ENCODE results near the gene GALNT9. TPM values are rescaled to one million over a fixed set of nuclear protein-coding genes. Genes with fewer than 3 reads are reported as not detected.

Gene GALNT9
- polyA plus RNA-seq, 1 of the 3 experiments (the other 2 are of a cell fraction): not detected

GRCh38 chr12:132227782-132228475 is 101.5 kb downstream of the GALNT9 start:
- no peak overlapping the region for H2AFZ ChIP-seq (ENCODE audit: low read depth)
- ChIA-PET POLR2A (no interaction called here), CTCF (interaction anchor here (1.5 to 1.7 kb wide), 2 partner anchors 9 to 186 kb away, joined by 3 to 7 read pairs; no protein-coding TSS in a partner anchor)
- H3K36me3 ChIP-seq (replicated peaks in 1 of 2; ENCODE audit: control insufficient read depth in 1 of 2, insufficient read depth in 2 of 2, low read length in 1 of 2): no peaks in the 10 kb centered on the region
- H3F3A ChIP-seq (replicated peaks; ENCODE audit: insufficient read depth): no peaks in the 10 kb centered on the region
- H3K4me3 ChIP-seq (ENCODE audit: low read depth in 2 of 2, low read length in 1 of 2): no peak overlapping the region
- H3K27ac ChIP-seq (ENCODE audit: low read depth in 2 of 2, low read length in 1 of 2): no peak overlapping the region
- no peaks in the 10 kb centered on the region for H3K79me2 ChIP-seq (ENCODE audit: insufficient read depth)
- TF ChIP-seq IRF3 (IDR thresholded peaks at IDR 0.05; ENCODE audit: low read depth, low read length): no peak
- no peak overlapping the region for H3K4me2 ChIP-seq
- 19% methylated on average over 17 of the region's 26 CpGs for WGBS (ENCODE audit: low lambda C conversion rate)
- H4K20me1 ChIP-seq (ENCODE audit: insufficient read depth): no peaks in the 10 kb centered on the region
- no peak for DNase-seq
- H3K9me3 ChIP-seq: no peaks in the 10 kb centered on the region
- no peaks in the 10 kb centered on the region for H3K9me2 ChIP-seq
- peaks cover 40% of the 10 kb centered on the region for H3K27me3 ChIP-seq (ENCODE audit: insufficient read depth)
- H3K9ac ChIP-seq: no peak overlapping the region
- no peaks in the 10 kb centered on the region for H3K4me1 ChIP-seq (ENCODE audit: control insufficient read depth in 1 of 2, insufficient read depth in 2 of 2, low read depth in 1 of 2, low read length in 1 of 2)

GRCh38 chr12:132227118-132227517 is 102.3 kb downstream of the GALNT9 start:
- TF ChIP-seq GATA2 (CRISPR knock-in tag; IDR thresholded peaks at IDR 0.05) (no peak), FOSL2 (IDR thresholded peaks at IDR 0.05; ENCODE audit: borderline replicate concordance, low read depth) (no peak), FOXM1 (IDR thresholded peaks at IDR 0.05; ENCODE audit: low read depth) (no peak), MAX (IDR thresholded peaks at IDR 0.05; ENCODE audit: low read depth) (no peak), EP300 (IDR thresholded peaks at IDR 0.05; ENCODE audit: borderline replicate concordance in 1 of 2, low read depth in 1 of 2, low read length in 1 of 2) (no peak), NRF1 (IDR thresholded peaks at IDR 0.05; ENCODE audit: low read depth, low read length) (no peak), TCF12 (IDR thresholded peaks at IDR 0.05) (no peak)
- no peak overlapping the region for H3K4me2 ChIP-seq
- no peak overlapping the region for H3K9ac ChIP-seq
- H3K9me2 ChIP-seq: no peaks in the 10 kb centered on the region
- H3K36me3 ChIP-seq (replicated peaks in 1 of 2; ENCODE audit: control insufficient read depth in 1 of 2, insufficient read depth in 2 of 2, low read length in 1 of 2): no peaks in the 10 kb centered on the region
- H3K27me3 ChIP-seq (ENCODE audit: insufficient read depth): peaks cover 40% of the 10 kb centered on the region
- peaks cover under 1% of the 10 kb centered on the region for H3F3A ChIP-seq (replicated peaks; ENCODE audit: insufficient read depth)
- CTCF ChIA-PET: interaction anchor here (1.5 kb wide), 1 partner anchor 187 kb away, joined by 3 read pairs; no protein-coding TSS in a partner anchor
- 10% methylated on average over 22 of the region's 28 CpGs for WGBS (ENCODE audit: low lambda C conversion rate)
- no peaks in the 10 kb centered on the region for H4K20me1 ChIP-seq (ENCODE audit: insufficient read depth)
- no peaks in the 10 kb centered on the region for H3K79me2 ChIP-seq (ENCODE audit: insufficient read depth)
- no peaks in the 10 kb centered on the region for H3K4me1 ChIP-seq (ENCODE audit: control insufficient read depth in 1 of 2, insufficient read depth in 2 of 2, low read depth in 1 of 2, low read length in 1 of 2)
- H3K9me3 ChIP-seq: no peaks in the 10 kb centered on the region
- DNase-seq: no peak
- H2AFZ ChIP-seq (ENCODE audit: low read depth): no peak overlapping the region
- H3K4me3 ChIP-seq (ENCODE audit: low read depth in 2 of 2, low read length in 1 of 2): no peak overlapping the region
- H3K27ac ChIP-seq (ENCODE audit: low read depth in 2 of 2, low read length in 1 of 2): no peak overlapping the region
- POLR2A ChIA-PET: no interaction called here

GRCh38 chr12:132226604-132227003 is 102.8 kb downstream of the GALNT9 start:
- no peak for TF ChIP-seq EP300 (IDR thresholded peaks at IDR 0.05; ENCODE audit: borderline replicate concordance in 1 of 2, low read depth in 1 of 2, low read length in 1 of 2)
- TF ChIP-seq ELF1 (IDR thresholded peaks at IDR 0.05): no peak
- TF ChIP-seq MAX (IDR thresholded peaks at IDR 0.05; ENCODE audit: low read depth): no peak
- TF ChIP-seq JUND (IDR thresholded peaks at IDR 0.05): no peak
- no peak for TF ChIP-seq RFX5 (IDR thresholded peaks at IDR 0.05; ENCODE audit: low read length)
- TF ChIP-seq FOSL2 (IDR thresholded peaks at IDR 0.05; ENCODE audit: borderline replicate concordance, low read depth): no peak
- no peak for TF ChIP-seq FOXJ3 (CRISPR knock-in tag; IDR thresholded peaks at IDR 0.05)
- no peak for TF ChIP-seq REST (IDR thresholded peaks at IDR 0.05; ENCODE audit: low read depth, low read length)
- no peak for TF ChIP-seq CTCF (IDR thresholded peaks at IDR 0.05)
- TF ChIP-seq TCF12 (IDR thresholded peaks at IDR 0.05): no peak
- no peak overlapping the region for H3K4me3 ChIP-seq (ENCODE audit: low read depth in 2 of 2, low read length in 1 of 2)
- no peaks in the 10 kb centered on the region for H4K20me1 ChIP-seq (ENCODE audit: insufficient read depth)
- no peak overlapping the region for H2AFZ ChIP-seq (ENCODE audit: low read depth)
- ChIA-PET CTCF (interaction anchor here (1.5 kb wide), 1 partner anchor 187 kb away, joined by 3 read pairs; no protein-coding TSS in a partner anchor), POLR2A (no interaction called here)
- H3K79me2 ChIP-seq (ENCODE audit: insufficient read depth): no peaks in the 10 kb centered on the region
- no peaks in the 10 kb centered on the region for H3K4me1 ChIP-seq (ENCODE audit: control insufficient read depth in 1 of 2, insufficient read depth in 2 of 2, low read depth in 1 of 2, low read length in 1 of 2)
- WGBS (ENCODE audit: low lambda C conversion rate): 6% methylated on average over 1 of the region's 1 CpG
- no peaks in the 10 kb centered on the region for H3K36me3 ChIP-seq (replicated peaks in 1 of 2; ENCODE audit: control insufficient read depth in 1 of 2, insufficient read depth in 2 of 2, low read length in 1 of 2)
- no peak overlapping the region for H3K27ac ChIP-seq (ENCODE audit: low read depth in 2 of 2, low read length in 1 of 2)
- peaks cover 6% of the 10 kb centered on the region for H3F3A ChIP-seq (replicated peaks; ENCODE audit: insufficient read depth)
- peaks cover 40% of the 10 kb centered on the region for H3K27me3 ChIP-seq (ENCODE audit: insufficient read depth)
- DNase-seq: no peak
- no peaks in the 10 kb centered on the region for H3K9me2 ChIP-seq
- no peaks in the 10 kb centered on the region for H3K9me3 ChIP-seq
- H3K4me2 ChIP-seq: no peak overlapping the region
- no peak overlapping the region for H3K9ac ChIP-seq

Data from SK-N-SH (cell line).